HL-60/S4 treated with retinoic acid at 250 ng/mL for 4 days and 3 days (cell line): Measurements from ENCODE around the gene EME2.

Experiments
- in situ Hi-C: fragments of 300-500 bp; cut with MboI; formaldehyde crosslinking; loops from 2 replicates; pipeline ENCODE4 v1.7.0; 2022; ENCODE audit warnings: low sequenced_read_pairs

EME2 gene

DNA sequence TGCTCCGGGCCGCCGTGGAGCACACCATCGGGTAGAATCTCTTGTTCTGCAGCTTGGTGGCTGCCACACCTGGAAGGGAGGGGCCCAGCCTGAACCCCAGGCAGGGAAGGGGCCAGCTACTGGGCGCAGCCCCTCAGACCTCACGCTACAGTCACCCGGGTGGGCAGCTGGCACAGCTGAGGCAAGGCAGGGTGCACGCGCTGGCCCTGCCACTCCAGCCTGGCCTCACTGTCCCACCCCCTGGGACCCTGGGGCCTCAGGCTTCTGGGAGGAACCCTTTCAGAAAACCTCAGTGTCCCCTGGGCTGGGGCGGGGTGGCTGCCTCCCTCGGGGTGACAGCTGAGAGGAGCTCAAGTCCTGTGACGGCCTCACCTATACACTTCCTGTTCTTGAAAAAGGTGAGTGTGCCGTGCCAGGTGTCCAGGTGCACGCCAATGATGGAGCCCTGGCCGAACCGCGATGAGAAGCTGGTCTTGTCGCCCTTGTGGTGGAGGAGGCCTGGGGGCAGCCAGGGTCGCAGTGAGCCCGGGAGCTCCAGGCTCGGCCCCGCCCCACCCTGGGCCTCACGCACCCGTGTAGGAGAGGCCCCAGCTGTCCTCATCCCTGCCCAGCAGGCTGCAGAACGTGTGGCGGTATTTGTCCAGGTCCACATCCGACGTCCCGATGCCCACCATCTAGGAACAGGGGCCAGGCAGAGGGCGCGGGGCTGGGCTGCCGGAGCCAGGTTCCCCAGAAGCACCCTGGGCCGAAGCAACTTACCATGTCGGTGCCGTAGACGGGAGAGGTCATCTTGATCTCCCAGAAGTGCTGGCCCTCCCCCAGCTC lies 5.0 kb downstream of the EME2 start:
- in situ Hi-C loops = no loop called here

GRCh38 chr16:1778200-1779179 lies 5.9 kb downstream of the EME2 start:
- in situ Hi-C loops = no loop called here

- in situ Hi-C loops = no loop called here
Measured at GRCh38 chr16:1779234-1779701, 6.7 kb downstream of the EME2 start.

DNA sequence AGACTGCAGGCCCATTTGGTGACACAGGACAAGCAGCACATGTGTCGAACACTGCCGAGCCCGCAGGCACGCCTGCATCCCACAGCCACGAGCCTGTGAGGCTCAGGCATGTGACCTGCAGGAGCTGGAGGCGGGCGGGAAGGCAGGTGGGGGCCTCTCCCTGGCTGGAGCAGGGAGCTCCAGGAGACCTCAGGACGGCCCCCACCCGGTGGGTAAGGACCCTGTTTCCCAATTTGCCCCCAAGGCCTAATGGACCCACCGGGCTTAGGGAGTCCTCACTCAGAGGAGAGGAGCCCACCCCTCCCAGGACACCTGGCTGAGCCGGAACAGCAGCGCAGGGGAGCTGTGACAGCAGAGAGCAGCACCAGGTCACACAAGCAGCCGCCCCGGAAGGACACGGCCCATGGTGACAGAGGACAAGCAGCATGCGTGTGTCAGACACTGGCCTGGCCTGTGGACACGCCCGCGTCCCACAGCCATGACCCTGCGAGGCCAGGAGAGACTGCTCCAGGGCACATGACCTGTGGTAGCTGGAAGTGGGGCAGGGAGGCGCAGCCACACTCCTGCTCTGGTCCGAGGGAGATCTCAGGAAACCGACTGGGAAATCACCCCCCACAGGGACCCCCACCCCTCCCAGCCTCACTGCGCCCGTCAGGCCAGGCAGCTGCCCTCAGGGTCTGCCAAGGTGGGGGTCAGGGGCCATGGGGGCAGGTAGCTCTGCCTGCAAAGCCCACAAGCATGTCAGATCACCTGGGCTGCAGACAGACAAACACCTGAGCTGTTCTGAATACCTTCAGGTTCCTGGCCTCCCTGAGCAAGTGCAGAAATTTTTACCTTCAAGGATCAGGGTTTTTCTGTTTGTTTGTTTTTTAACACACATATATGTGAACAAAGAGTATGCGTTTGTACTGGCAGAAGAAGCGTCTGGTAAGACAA lies 7.4 kb downstream of the EME2 start:
- in situ Hi-C loops = no loop called here

DNA sequence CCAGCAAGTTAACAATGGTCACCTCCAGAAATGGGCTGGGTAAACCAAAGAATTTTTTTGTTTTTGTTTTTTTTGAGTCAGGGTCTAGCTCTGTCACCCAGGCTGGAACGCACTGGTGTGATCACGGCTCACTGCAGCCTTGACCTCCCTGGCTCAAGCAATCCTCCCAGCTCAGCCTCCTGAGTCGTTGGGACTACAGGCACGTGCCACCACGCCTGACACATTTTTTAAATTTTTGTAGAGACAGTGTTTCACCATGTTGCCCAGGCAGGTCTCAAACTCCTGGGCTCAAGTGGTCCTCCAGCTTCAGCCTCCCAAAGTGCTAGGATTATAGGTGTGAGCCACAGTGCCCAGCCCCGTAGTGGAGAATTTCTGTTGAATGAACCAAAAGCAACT lies 8.1 kb downstream of the EME2 start:
- in situ Hi-C loops = no loop called here

GRCh38 chr16:1781254-1781653 lies 8.6 kb downstream of the EME2 start:
- in situ Hi-C loops = no loop called here

GRCh38 chr16:1781758-1782407 lies 9.3 kb downstream of the EME2 start:
- in situ Hi-C loops = no loop called here

DNA sequence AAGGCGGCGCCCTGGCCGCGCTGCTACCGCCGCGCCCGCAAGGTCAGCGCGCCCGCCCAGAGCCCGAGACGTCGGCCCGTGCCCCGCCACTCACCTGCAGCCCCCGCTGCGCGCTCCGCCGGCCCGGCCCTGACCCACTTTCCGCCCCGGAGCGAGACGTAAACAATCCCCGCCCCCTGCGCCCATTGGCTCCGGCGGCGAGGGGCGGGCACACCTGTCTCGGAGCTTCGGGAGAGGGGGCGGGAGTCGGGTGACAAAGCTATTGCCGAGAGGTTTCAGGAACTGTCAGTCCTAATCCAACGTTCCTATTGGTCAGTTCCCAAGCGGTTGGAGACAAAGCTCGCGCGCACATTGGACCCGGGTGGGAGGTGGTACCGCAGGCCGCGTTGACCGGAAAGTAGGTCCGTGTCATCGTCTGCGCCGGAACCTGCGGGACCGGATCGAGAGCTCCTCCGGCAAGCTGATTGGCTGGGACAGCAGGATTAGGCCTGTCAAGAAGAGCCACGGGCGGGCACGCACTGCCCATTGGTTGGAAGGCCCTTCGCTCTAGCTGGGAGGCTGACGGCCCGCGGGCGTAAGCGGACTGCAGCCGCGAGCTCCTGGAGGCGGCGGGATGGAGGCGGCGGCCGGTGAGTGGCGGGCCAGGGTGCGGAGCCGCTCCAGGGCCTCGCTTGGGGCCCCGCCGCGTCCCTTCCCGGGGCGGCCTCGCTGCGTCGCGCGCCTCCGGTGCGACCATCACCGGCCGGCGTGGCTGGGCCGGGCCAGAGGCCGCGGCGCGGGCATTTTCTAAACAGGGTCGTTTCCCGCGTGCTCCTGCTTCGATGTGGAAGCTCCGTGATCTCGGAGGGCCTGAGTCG lies 10.0 kb downstream of the EME2 start, which contains the start of the genes NUBP2 and SPSB3:
NUBP2 (plus strand) TSS at position 553 of the 857 bp plus-strand sequence; CDS start at position 614, 61 bp downstream.
SPSB3 (minus strand) TSS at position 164 of the 857 bp plus-strand sequence. CDS start 1,088 bp downstream, outside the sequence.
- in situ Hi-C loops = no loop called here

DNA sequence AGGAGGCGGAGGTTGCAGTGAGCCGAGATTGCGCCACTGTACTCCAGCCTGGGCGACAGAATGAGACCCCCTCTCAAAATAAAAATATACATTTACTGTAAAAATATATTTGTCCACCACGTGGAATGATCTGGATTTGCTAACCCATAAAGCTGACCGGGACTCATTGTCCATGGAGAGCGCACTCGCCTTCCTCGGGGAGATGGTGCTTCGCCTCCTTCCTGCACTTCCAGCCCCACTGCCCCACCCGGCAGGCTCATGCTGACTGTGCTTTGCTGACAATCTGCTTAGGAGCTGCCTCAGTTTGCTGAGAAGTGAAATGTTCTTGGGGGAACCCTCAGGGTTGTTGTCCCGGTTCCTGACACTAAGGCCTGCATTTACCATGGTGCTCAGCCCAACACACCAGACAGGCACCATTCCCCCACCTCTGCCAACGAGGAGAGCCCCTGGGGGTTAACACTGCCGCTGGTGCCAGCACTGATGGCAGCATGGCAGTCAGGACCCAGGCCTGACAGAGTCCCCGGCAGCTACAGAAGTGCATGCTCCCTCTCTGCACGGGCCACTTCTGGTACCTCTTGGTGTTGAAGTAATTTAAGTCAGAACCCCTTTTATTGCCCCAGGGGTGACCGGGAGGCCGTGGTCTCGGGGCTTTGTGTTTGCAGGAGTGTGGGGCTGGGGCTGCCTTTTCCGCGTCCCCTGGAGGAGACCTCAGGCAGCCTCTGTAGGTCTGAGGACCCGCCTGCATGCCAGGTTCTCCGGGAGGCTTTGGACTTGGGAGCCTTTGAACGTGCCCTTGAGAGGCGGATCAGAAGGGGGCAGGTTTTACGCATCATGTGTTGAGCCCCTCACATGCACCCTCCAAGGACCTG lies 12.6 kb downstream of the EME2 start:
- in situ Hi-C loops = no loop called here

DNA sequence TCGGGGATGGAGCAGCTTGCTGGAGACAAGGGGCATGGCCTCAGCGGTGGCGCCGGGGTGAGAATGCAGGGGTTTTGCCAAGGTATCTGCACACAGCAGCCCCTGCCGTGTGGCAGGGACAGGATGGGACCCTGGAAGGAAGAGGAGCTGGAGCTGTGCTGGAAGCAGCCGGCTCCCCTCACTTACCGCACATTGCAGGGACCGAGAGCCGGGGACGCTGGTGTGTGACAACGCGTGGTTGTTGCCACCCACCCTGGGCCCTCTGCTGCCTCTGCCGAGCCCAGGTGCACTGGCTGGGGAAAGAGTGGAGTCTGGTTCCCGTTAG lies 13.2 kb downstream of the EME2 start:
- in situ Hi-C loops = no loop called here

GRCh38 chr16:1786242-1787055 lies 13.8 kb downstream of the EME2 start:
- in situ Hi-C loops = no loop called here

DNA sequence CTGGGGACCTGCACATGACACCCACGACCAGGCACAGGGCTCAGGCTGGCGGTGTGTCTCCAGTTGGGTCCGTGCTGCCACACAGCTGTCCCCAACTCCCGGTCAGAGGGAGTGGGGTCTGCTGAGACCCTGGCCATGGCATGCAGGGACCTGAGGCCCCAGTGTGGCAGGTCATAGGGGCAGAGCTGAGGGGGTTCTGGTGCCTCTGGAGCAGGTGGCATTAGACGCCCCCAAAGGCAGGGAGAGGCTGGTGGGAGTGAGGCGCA lies 14.4 kb downstream of the EME2 start:
- in situ Hi-C loops = no loop called here

GRCh38 chr16:1787322-1788094 lies 14.9 kb downstream of the EME2 start:
- in situ Hi-C loops = no loop called here

DNA sequence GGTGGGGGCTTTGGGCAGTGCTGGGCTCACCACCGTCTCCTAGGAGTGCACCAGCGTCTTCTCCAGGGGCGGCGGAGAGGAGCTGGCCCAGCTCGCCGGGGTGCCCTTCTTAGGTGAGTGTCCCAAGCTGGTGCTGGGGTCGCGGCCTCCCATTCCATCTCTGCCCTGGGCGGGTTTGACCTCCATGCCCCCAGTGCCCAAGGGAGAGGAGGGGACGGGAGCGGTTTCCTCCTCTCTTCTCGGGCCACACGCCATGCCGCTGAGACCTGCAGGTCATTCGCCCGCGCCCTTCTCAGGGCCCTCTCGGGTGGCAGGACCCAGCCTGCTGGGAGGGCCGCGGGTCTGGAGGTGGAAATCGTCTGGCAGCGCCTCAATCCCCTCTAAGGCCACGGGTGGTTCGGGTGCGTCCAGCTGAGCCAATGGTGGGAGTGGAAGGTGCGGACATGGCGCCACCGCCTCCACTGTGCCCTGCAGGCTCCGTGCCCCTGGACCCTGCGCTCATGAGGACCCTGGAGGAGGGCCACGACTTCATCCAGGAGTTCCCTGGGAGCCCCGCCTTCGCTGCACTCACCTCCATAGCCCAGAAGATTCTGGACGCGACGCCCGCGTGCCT lies 15.6 kb downstream of the EME2 start:
- in situ Hi-C loops = no loop called here

DNA sequence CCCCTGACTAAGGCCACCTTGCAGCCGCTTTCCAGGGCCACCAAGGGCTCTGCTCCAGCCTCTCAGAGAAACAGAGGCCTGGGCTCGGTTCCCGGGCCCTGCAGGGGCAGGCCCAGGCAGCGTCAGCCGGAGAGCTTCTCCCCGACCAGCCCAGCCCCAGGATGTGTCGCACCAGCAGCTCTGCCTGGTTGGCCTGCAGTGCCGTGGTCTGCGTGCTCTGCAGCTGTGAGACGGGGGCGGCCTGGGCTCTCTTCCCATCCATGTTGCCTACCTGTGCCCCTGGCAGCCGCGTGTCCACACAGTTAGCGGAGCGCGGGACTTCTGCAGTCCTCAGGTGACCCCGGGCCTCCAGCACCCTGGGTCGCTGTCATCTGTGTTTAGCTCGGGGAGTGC lies 16.1 kb downstream of the EME2 start:
- in situ Hi-C loops = no loop called here

DNA sequence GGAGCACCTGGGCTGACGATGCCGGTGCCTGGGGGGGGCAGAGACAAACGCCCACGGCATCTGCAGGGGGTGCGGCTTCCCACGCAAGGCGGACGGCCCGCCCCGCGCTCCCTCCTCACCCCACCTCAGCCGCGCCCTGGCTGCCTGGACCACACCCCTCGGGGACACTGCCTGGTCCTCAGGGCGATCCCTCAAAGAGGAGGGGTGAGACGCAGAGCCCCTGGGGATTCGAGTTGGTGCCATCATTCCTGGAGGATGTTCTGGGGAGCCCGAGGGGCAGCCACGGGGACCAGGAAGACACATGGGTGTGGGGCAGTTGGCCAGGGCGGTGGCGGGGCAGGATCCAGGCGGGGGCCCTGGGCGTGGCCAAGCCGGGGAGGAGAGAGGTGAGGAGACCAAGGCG lies 17.0 kb downstream of the EME2 start:
- in situ Hi-C loops = no loop called here

- in situ Hi-C loops = no loop called here
Measured at GRCh38 chr16:1790261-1790610, 17.6 kb downstream of the EME2 start.
